K562 (cell line): ENCODE measurements around the gene DGCR8.

Experiments
- BHLHE40 ChIP-seq: IDR thresholded peaks from 2 replicates; pipeline ENCODE4 v1.6.1; 2011; ENCODE audit warnings: low read length, improper control_type of control experiment
- EZH2 ChIP-seq: IDR thresholded peaks from 2 replicates; pipeline ENCODE4 v1.6.1; 2012; ENCODE audit warnings: low read depth, mild to moderate bottlenecking, inconsistent platforms, low read length, borderline replicate concordance
- MAZ ChIP-seq, 2 experiments: fragments of 450-650 bp in 1 of 2; sonication (generic) in 1 of 2; formaldehyde crosslinking; IDR thresholded peaks in 1 of 2; conservative IDR thresholded peaks in 1 of 2; 2 replicates each; pipeline versions ENCODE4 v1.4.0 to v1.5.0; 2020; ENCODE audit warnings: mild to moderate bottlenecking in 1 of 2, missing genetic modification reagents in 1 of 2

DNA sequence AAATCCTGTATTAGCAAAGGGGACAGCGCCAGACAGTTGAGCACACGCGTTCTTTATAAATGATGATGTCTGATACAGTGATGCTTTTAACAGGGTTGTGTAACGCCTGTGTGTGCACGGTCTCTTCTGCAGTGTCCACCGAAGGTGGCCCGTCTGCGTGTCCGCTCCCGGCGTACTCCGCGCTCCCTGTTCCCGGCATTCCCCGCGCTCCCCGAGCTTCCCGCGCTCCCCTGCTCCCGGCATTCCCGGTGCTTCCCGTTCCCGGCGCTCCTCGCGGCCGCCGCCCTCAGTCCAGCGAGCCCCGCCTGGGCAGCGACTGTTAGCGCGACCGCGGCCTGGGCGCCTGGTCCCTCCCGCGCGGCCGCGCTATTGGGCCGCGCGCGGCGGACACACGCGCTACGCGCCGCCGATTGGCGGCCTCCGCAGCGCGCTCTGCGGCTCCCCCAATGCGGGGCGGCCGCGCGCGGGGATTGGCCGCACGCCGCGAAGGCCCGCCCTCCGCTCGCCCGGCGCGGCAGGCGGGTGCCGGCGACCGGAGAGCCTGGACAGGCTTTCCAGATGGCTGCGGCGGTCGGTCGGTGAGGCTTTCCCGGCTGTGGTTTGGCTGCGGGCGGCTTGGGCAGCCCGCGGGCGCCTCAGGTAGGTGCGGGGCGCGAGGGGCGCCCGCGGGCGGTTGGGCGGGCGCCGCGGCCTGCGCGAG, at the start of gene DGCR8:
- TF ChIP-seq EZH2, result peak; percentile 90; the same call in 1 of the 2 replicates
- peak; percentile 78 for TF ChIP-seq BHLHE40
- peak in 1 of 2 experiments; percentile 97; a peak in 2 of 4 replicates for TF ChIP-seq MAZ (CRISPR knock-in tag; conservative IDR thresholded peaks at IDR 0.05 in 1 of 2, IDR thresholded peaks at IDR 0.05 in 1 of 2)
